Measurements from ENCODE around the gene NRP1.

Gene NRP1

DNA sequence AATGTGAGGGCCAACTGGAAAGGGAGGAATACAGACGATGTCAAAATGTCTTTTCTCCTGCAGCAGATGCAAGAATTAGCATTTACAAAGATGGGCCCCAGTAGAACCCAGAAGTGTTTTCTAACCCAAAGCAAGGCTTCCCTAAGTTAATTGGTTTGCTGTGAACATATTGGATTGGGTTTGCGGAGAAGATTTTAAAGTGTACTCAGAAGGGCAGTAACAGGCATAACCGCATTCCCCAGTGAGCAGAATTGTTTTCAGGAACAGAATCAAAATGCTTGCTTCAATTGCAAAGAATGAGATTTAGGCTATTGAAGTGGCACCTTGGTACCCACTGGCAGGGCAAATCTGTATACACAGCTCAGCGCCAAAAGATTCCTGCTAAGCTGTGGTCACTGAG is 78.0 kb downstream of the NRP1 start:
- no peak for DNase-seq

DNA sequence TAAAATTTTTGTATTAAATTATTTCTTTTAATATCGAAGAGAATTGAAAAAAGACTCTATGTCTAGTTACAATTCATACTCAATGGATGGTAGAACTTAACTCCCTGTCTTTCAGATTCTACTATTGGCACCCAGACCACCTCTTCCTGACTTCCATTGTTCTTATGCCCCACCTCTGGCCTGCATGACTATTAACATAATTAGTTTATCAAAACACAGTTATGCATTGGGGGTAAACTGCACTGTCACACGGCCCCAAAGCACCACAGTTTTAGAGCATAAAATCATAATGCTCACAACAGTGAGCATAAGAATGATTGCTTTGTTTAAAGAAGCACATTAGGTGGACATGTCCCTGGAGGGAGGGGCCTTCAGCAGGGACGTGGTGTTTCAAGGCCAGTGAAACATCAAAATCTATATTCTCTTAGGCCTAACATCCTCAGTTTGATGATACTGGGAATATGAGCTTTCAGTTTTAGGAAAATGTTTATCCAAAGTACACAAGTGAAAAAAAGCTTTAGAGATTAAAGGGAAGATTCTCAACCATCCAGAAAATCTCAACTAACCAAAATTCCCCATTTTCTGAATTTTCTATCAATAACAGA is 79.8 kb downstream of the NRP1 start:
- no peak for DNase-seq

DNA sequence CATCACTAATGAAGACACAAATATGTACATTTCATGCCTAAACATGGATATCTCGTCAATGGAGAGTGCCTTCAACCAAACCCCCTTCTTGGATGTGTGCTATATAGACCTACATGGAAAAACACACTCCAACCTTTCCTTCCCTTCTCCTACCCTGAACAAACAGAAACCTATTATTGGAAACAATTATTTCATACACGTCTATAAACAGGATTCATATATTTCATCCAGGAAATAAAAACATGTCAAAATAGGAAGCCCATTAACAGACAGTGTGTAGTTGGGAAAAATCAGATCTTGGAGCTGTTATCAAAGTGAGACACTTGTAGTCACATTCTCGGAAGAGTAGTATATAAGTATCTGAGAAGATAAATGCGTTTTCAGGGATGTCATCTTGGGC is 81.1 kb downstream of the NRP1 start:
- no peak for DNase-seq

DNA sequence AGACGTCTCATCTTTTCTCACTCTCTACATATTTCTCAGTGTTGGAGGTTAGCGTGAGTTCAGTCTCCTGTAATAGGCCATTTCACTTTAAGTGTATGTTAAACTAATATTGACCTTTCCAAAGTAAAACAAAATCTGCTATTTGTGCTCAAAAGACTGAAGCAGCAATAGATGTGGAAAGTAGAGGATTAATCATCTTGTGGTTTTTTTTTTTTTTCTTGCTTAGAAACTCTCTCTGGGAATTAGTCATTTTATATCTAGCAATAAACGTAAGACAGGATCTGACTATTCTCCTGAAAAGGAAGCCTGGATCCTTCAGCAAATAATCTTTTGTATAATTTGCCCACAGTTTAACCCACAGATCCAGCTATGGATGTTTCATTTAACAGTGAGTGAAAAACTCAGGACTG is 81.7 kb downstream of the NRP1 start:
- DNase-seq, result no peak

DNA sequence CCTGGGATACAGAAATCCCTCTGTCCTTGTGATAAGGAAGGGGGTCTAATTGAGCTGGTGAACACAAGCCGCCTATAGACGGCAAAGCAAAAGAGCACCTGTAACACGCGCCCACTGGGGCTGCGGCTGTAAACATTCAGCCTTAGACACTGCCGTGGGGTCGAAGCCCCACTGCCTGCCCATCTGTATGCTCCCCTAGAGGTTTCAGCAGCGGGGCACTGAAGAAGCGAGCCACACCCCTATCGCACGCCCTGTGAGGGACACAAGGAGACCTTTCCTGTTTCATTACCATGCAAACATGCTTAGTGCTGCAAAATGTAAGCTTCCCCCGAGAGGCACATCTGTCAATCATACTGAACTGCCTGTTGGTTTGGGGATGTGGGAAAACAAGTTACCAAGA is 82.1 kb downstream of the NRP1 start:
- DNase-seq, result no peak

DNA sequence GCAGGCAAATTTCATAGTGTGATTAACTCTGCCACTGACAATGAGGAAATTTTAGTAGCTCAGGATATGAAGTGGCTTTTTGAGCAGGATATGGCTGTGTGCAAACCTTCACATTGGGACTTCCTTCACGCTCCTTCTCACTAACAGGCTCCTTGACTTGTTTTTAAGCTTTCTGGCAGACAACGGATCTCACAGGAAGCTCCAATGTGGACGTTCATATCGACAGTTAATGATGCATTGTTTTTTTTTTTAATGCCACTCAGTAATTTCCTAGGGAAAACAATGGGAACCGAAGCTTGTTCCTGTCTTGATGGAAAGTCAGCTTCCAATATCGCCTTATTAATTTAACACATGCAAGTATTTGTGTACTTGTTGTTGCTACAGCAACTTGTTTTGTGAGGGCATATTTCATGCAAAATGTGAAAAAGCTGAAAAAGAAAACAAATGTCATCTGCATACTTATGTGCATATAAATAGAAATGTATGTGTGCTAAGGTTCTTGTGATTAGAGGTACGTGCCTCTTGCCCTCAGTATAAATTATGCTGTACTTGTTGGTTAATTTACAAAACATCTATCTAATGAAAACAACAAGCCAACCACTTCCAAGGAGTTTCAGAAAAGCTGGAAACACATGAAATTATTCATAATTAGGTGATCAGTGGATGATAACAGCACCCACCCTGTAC is 84.7 kb downstream of the NRP1 start:
- no peak for DNase-seq

DNA sequence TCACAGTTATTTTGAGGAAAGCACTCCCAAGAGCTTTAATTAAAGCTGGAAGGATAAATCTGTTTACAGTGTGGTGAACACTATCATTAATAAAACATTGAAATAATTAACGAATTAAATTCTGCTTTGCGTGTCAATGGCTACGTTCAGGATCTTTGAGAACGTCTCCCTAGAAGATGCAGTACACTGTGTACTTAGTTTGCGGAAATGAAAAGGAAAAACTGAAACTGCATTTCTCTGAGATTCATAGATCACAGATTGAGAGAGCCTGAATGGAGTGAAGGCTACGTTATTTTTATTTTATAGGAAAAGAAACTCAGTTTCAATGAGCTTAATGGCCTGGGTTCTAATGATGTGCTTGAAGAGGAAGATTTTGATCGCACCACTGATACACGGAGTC is 85.3 kb downstream of the NRP1 start:
- no peak for DNase-seq

DNA sequence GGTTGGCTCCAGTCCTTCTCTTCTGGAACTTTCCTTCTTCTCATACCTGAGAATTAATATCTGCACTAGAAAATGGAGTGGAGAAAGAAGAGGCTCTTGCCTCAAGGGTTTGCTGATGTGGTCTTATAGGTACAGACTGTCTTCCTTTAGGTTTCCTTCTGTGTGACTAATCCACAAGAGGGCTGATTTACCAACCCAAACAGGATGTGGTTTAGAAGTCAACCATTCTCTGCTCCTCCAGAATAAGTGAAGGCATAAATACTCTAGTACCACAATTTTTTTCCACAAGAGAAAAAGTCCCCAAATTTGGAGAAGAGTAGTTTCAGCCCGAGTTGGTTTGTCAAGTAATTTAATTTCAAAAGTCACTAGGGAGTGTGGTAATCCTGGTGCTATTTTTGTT is 85.8 kb downstream of the NRP1 start:
- no peak for DNase-seq

DNA sequence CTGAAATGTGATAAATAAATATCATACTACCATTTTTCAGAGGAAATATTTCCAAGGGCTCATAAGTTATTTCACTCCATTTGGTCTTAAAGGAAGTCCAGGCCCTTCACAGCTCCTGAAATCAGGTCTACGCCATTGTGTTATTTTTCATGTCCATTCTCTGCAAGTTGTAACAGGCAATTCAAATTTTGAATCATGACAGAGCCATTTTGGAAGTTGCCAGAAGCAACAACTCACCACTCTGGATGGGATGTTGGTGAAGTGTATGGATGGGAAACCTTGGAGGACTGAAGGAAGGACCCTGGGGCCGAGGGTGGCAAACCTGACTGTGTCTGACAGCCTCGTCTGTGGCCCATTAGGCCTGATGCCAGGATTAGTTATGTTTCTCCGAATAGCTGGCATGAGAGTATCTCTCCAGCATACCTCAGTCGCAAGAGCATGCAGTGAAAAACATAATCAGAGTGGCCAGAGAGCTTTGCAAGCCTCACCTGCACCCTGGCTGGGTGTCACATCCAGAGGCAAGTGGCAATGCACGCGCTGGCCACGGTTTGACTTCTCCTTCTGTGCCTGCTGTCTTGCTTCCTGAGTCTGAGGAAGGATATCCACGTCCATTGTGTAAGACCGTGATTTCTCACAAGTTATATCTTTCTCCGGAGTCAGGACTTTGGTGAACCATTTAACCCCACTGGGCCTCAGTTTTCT is 87.1 kb downstream of the NRP1 start:
- no peak for DNase-seq

DNA sequence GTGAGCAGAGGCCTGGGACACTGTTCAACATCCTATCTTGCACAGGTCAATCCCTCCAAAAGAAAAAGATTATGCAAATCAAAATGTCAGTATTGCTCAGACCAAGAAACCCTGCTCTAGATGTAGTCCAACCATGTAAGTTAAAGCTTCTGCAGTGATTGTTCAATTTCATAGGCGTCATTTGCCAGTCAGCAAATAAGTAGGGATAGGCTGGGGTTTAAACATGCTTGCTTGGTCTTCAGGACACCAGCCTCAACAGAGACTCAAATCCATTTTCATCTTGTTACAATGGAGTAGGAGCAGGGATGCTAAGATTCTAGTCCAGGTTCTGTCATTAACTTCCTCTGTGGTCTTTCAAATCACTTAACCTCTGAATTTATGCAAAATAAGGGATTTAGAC is 89.1 kb downstream of the NRP1 start:
- no peak for DNase-seq

DNA sequence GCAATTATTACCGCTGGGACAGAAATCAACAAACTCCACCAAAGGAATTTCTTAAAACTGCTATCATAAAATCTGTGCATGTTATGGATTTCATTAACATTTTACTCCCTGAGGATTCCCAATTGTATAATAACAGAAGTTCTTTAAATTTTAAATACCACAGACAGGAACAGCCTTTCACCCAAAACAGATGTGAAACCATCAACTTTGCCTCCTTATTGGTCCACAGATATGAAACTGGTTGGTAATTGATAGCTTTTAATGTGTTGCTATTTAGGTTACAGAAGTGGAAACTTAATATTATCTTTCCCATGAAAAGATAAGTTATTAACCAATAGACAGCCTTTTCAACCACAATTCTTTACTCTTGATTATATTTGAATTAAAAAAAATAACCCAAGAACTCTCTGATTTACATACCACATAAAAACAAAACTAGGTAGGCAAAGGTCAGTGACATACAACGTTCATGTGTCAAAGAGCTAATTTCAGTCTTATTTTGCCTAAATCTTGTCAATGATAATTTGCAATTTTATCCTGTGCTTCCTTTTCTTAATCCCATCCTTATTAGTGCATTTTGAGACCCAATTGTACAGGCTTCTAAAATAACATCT is 90.0 kb downstream of the NRP1 start:
- no peak for DNase-seq

DNA sequence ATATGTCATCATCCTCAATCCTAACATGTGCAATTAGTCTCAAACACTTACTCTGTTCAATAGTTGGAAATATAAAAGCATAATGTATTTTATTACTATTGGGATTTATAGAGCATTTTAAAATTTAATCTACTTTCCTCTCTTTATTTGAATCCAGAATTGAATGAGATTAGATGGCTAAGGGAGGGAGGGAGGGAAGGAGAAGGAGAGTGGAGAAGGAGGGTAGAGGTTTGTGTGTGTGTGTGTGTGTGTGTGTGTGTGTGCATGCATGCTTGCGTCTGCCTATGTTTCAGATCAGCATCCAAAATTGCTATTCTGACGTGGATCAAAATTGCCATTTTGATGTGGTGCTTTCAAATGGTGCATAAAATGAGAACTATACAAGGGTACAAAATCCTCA is 90.8 kb downstream of the NRP1 start:
- no peak for DNase-seq

DNA sequence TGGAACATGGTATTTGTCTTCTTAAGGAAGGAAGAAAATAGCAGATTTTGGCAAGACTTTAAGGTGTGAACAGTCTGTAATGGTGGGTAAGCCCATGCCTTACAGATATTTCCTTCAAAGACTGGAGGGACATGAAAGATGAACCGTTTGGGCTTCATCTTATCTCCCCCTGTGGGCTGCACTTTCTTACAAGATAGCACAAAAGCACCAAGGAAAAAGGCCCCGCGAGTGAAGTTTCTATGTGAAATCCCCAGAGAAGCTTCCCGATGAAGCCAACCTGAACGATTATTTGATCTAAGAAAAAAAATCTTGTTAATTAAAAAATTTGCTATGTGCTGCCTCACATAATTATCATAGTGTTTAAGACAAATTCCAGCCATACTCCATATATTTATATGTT is 91.5 kb downstream of the NRP1 start:
- DNase-seq, result no peak

DNA sequence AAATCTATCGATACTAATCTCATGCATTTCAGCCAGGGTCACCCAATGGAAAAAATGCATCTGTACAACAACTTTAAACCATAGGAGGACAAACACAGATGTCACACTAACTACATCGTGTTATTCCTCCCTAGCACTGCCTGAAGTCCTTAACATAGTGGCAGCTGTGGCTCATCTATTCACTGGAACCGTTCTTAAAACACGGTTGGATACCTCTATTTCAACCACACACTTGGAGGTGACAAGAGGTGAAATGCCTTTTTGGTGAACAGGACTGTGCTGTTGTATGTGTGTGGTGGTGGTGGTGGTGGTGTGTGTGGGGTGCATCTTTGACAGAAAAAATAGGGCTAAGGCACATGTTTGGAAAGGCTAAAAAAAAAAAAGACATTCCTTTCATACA is 93.1 kb downstream of the NRP1 start:
- DNase-seq, result no peak

DNA sequence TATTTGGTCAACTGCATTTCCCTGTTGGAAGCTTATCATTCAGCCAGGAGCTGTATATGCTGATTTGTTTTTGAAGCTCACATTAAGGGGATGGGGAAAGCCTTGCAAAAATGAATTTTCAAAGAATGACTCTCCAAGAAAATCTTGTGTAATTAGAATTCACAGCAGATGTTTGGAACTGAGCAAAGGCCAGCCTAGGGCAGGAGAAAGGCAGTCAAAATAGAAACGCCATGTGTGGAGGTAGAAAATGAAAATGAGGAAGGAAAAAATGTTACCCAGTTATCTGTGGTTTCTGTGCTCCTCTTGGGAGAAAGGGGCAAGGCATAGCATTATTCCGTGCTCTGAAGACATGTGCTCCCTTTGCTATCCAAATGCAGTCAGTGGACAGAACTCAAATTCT is 93.5 kb downstream of the NRP1 start:
- DNase-seq, result no peak

DNA sequence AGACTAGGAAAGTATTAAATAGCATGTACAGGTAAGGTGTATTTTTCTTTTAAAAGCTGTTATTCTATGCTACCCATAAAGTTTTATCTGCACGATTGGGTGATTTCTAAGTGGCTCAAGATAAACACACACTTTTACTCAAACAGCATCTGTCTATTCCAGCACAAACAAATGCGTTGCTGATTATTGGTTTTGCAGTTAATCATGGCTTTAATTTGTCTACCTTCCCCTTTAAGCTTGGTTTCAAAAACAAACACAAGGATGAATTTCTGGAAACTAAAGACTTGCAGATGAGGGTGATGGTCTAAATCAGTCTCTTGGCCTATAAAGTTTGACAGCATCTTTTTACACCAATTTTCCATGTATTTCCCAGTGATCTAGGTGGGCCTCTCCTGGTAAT is 94.2 kb downstream of the NRP1 start:
- DNase-seq, result no peak

DNA sequence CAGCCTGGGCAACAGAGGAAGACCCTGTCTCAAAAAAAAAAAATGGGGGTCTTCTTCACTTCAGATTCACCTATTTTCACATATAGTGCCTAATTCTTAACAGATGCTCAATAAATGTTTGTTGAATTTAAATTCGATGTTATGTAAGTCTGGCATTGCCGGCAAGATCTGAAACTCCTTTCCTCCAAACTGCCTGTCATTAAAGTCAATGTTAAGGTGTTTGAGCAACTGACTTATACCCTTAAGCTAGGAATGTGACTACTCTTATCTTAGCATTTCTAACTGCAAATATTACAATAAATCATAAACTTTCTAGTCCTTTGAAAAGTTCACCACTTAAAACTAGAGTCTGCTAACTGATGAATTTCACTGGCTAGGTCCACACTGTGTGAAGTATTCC is 95.2 kb downstream of the NRP1 start:
- DNase-seq, result no peak

DNA sequence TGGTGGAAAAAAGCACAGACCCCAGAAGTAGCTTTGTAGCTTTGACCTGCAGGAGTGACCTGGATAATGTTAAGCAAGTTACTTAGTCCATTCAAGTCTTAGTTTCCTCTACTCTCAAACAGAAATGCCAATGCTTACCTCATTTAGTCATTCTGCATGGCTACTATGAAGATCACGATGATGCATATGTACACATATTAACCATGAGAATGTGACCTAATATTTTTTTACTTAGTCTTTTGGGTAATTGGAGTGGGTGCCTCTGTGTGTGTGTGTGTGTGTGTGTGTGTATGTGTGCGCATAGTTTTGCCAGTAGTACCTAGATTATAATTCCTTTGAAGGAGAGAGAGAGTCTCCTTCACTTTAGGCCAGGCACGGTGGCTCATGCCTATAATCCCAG is 95.8 kb downstream of the NRP1 start:
- DNase-seq, result no peak

DNA sequence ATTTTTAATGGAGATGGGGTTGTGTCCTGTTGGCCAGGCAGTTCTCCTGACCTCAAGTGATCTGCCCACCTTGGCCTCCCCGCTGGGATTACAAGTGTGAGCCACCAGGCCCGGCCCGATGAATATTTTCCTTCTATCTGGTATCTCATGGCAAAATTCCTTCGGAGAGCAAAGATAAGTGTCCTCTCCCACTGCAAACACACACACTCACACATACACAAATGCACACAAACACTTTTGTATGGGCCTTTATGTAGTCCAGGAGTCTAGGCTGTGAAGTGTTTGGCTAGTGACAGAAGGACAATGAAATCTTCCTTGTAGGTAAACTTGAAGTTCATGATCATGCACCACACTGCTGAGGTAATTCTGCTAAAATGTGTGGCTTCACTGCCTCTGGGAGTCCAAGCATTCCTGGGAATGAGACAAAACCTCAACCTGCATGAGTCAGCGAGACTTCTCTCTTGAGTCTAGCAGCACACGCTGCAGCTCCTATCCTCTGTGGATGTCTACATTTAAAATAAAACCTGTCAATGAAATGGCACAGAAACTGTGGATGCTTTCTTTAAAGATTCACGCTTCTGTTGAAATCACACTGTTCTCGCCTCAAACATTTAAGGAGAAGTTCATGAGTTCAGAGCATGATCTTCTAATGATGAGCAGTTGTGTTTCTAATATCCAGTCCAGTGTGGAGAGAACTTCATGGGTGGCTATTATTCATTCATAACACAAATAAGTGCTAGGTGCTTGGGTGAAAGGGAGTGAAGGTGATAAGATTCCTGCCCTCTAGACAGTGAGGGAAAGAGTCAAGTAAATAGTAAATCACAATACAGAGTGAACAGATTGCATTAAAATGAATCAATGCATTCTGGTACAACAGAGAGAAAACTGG is 96.5 kb downstream of the NRP1 start:
- no peak for DNase-seq

DNA sequence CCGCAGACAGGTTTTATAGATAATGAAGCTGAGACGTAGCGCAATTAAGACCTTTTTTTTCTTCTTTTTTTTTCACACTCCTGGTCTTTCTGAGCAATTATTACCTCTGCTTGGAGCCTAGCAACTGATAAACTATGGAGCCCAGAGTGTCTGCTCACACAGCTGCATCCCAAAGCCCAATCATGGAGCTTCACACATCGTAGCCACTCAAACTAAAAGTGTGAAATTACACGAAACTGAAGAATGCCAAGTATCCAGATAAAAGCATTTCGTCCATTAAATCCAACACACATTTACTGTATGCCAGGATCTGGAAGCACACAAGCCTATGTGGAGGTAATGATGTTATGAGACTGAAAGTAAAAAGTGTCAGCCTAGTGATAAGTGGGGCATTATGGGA is 97.6 kb downstream of the NRP1 start:
- DNase-seq, result no peak

DNA sequence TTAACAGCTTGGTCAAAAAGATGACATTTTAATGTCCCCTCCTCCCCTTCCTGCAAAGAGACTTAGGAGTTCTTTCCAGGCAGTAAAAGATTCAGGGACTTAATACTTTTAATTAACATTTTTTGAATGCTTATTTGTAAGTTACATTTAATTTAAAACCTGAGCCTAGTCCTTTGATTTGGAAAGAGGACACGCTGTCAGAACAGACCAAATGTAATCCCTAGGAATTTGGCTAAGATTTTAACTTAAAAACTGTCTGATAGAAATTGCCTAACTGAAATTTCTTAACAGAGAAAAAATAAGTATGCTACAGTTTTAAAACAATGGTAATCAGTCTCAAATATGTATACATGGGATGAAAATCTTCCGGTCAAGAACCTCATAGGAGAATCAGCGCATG is 98.5 kb downstream of the NRP1 start:
- DNase-seq, result no peak

DNA sequence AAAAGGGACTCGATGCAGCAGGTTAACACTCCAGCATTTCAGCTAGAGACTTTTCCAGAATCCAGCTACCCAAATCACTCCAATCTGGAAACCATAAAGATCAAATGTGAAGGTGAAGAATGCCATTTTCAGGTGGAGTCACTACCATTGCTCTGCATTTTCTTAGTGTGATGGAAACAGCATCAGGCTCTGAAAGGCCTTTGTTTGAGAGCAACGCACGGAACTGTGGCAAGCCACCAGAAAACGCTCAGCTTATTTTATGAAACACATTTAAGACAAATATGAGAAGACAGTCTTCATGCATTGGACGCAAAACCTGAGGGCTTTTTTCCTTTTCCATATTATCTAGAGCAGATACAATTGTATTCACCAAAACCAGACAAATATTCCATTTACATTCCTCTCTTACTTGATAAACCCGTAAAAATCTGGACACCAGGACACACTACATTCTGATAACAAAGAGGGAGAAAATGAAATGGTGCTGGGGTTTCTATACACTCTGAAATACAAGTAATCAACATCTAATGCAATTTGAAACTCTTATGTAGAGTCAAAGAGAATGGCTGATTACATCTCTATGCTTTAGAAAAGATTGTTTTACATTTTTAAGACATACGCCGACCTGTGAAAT is 99.1 kb downstream of the NRP1 start:
- no peak for DNase-seq

DNA sequence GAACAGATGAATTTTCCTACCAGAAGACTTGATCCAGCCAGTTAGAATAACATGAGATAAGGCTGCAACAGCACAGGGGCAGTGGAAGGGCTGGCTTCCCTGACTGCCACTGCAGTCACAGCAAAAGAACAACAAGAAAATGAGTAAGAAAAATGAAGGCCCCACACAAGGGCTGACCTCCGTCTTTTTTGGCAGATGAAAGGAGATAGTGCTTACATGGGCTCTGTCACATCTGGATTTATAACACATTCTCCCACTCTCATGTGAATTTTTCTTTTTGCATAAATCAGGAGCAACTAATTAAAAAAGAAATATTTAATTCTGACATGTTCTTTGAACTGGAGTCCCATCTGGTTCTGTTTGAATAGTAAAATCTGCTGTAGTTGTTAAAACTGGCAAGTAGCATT is 99.6 kb downstream of the NRP1 start:
- no peak for DNase-seq

Data from right hindlimb (tissue), 1 donor.